NCI-H1417 treated with DMSO at 0.1 percent for 48 hours (cell line): Measurements from ENCODE around the gene AOC2.
"Not testable (repeated sequence)": the region's sequence is repeated elsewhere in the genome, so short reads cannot be mapped to it uniquely, and the experiment has no call there.

Experiments
- DNase-seq: peaks from one replicate; lab custom pipeline; 2025; lab: John Stamatoyannopoulos, UW

The AOC2 gene

GRCh38 chr17:42832934-42833766, 11.2 kb upstream of the AOC2 start, which contains the start of gene PSME3:
PSME3 (plus strand) TSS chr17:42833397; CDS start chr17:42833632, 235 bp downstream.
- DNase-seq: peak; percentile 69

DNA sequence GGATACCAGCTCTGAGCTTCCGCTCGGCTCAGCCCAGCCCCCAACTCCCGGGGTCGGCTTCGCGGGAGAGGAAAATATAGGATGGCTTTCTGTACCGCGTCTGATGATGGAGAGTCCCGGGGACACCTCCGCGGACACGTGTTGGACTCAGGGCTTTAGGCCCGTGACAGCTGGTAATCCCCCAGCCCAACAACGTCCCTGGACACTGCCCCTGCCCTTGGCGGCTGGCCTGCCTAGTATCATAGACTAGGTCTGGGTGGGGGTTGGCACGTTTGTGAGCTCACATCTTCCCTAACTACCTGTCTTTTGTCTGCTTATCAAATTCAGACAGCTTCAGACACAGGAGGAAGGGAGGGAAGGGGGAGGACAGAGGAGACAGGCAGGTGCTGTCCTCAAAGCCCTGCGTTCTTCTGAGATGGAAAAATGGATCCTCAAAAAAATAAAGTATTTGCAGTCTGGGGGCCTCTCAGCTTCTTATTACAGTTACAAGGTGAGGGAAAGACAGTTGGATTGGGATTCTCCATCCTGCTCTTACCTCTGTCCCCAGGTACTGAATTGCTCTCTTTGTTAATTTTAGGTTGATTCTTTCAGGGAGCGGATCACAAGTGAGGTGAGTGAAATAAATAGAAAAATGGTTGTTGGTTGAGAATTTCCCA, 10.5 kb upstream of the AOC2 start:
- no peak for DNase-seq

GRCh38 chr17:42835732-42836131, 8.6 kb upstream of the AOC2 start:
- DNase-seq: no peak

DNA sequence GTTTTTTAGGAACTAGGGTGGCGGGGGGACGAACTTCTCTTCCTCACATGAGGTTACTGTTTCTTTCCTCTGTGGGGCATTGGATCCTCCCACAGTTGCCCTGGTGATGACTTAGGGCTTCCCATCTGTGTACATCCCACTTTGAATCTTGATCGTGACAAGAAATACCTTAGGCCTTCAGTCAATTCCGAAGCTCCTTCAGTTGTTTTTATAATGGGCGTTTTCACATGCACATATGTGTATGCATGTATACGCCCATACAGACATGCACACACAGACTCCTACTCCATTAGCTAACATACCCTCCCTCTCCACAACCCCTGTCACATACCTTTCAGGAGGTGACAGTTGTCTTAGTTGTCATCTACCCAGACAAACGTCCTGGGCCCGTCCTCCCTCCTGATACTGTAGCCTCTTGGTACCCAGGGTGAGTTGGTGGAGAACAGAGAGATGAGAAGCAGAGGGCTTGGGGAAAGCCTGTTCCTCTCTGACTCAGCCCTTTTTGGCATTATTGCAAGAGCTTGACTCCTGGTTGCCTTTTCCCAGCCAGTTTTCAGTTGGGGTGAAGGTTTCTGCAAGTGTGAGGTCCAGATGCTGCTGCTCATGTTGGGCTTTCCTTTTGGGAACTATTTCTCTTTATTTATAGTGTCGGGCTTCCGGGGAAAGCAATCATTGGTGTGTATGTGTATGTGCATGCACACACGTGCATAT, 2.2 kb upstream of the AOC2 start:
- DNase-seq: no peak

- peak; percentile 9 for DNase-seq
These were observed 934 bp upstream of the AOC2 start for GRCh38 chr17:42843358-42843934.

DNA sequence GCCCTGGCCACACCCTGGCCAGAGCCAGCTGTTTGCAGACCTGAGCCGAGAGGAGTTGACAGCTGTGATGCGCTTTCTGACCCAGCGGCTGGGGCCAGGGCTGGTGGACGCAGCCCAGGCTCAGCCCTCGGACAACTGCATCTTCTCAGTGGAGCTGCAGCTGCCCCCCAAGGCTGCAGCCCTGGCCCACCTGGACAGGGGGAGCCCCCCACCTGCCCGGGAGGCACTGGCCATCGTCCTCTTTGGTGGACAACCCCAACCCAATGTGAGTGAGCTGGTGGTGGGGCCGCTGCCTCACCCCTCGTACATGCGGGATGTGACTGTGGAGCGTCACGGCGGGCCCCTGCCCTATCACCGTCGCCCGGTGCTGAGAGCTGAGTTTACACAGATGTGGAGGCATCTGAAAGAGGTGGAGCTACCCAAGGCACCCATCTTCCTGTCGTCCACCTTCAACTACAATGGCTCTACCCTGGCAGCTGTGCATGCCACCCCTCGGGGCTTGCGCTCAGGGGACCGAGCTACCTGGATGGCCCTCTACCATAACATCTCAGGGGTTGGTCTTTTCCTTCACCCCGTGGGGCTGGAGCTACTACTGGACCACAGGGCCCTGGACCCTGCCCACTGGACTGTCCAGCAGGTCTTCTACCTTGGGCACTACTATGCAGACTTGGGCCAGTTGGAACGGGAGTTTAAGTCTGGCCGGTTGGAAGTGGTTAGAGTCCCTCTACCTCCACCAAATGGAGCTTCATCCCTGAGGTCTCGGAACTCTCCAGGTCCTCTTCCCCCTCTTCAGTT, 578 bp downstream of the AOC2 start:
- DNase-seq: no peak

- DNase-seq: no peak
These were observed 1.2 kb downstream of the AOC2 start for GRCh38 chr17:42845556-42845917.

DNA sequence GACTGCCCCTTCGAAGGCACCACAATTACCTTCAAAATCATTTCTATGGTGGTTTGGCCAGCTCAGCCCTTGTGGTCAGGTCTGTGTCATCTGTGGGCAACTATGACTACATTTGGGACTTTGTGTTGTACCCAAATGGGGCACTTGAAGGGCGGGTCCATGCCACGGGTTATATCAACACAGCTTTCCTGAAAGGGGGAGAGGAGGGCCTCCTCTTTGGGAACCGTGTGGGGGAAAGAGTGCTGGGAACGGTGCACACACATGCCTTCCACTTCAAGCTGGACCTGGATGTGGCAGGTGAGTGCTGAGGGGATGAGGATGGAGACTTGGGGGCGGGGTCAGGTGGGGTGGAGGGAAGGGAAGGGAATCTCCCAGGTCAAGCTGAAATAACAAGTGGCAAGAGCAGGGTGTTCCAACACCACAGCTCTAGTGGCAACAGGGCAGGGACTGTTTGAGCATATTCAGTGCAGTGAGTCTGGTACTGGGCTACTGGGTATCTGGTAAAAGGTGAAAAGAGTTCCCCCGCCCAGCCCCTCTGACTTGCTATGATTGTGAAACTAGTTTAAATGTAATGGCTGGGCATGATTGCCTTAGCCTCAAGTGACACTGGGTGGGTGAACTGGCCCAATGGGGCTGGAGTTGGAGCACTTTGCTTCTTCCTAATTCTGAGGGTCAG, 1.7 kb downstream of the AOC2 start:
- DNase-seq: no peak

- no peak for DNase-seq
These were observed 2.4 kb downstream of the AOC2 start for GRCh38 chr17:42846594-42847280.

DNA sequence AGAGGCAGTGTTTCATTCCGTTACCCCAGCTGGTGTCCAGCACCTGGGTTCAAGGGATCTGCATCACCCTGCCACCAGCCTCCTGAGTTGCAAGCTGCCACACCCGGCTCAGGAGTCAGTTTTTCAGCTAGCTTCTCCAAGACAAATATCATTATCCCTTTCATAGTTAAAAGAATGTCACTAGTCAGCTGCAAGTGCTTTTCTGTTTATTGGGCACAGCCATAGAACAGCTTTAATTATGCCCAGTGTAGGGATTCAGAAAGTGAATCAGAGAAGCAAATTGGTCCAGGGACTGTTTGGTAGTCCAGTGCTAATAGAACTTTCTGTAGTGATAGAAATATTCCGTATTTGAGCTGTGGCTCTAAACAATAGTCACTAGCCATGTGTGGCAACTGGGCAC, 3.7 kb downstream of the AOC2 start:
- no peak for DNase-seq

DNA sequence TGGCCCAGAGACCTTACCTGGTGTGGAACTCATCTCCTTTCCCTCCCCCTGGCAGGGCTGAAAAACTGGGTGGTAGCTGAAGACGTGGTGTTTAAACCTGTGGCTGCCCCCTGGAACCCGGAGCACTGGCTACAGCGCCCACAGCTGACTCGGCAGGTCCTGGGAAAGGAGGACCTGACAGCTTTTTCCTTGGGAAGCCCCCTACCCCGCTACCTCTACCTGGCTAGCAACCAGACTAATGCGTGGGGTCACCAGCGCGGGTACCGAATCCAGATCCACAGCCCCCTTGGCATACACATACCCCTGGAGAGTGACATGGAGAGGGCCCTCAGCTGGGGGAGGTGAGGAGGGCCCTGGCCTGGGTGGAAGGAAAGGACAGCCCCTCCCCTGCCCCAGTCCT, 4.7 kb downstream of the AOC2 start:
- DNase-seq: no peak

DNA sequence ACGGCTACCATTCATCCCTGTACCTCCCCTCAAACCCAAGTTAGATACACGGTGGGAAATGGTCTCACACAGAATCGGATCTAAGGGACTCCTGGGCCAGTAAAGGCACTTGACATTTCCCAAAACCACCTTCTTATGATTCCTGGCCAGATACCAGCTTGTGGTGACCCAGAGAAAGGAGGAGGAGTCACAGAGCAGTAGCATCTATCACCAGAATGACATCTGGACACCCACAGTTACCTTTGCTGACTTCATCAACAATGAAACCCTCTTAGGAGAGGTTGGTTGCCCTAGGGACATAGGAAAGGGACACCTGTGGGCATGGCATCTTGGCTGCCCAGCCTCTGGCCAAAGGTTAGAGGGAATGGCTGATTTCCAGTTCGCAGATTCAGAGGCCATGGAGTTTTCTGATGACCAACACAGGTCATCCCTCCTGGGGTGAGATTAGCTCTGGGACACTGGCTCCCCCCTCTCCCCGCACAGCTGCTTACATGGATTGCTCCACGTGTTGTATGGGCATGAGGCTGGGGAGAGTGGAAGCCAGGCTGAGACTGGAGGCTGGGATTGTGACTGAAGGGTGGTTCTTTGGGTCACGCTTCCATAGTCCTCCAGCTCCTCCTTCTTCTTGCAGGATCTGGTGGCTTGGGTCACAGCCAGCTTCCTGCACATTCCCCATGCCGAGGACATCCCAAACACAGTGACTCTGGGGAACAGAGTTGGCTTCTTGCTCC, 5.2 kb downstream of the AOC2 start:
- DNase-seq: no peak

DNA sequence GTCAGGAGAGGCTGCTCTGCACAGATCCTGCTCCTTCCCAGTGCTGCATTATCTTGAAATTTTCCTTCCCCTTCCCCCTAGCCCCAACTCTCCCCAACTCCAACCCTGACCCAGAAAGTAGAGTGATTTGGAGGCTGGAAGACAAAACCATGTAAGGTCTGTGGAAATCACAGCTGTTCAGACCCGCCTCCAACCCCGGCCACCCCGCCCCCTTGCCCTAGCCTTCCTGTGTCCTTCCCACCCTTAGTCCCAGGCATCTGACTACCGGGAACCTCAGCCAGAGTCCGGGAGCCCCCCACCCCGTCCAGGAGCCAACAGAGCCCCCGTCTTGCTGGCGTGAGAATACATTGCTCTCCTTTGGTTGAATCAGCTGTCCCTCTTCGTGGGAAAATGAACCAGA, 6.6 kb downstream of the AOC2 start, which contains the start of gene AOC3:
Gene AOC3 (plus strand): TSS at position 246 of the 400 bp plus-strand sequence. CDS start 145 bp downstream, at position 391.
- DNase-seq: no peak

- not testable (repeated sequence) for DNase-seq
These were observed 7.2 kb downstream of the AOC2 start for GRCh38 chr17:42851371-42852240.

GRCh38 chr17:42852351-42852750, 8.0 kb downstream of the AOC2 start:
- DNase-seq: no peak

GRCh38 chr17:42853004-42853403, 8.6 kb downstream of the AOC2 start:
- no peak for DNase-seq

DNA sequence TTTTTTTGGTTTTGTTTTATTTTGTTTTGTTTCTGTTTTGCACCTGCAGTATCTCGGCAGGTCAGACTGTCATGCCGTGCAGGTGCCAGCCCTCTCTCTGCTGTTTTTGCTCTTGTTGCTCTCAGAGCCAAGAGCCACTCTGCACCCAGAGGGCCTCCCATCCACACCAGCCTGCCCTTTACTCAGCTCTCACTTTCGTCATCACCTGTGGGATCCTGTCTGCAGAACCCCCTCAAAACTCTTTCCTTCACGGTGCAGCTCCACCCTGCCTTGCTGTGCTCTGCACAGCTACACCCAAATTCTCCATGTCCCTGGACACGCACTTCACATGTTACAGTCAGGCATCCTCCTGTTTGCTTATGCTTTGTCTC, 9.2 kb downstream of the AOC2 start:
- DNase-seq: no peak

- DNase-seq: no peak
These were observed 9.8 kb downstream of the AOC2 start for GRCh38 chr17:42853968-42854790.
